Adipocyte (in vitro differentiated cells): ENCODE measurements around the gene SYCE3.

Experiments used
- DNase-seq: peaks from one replicate; pipeline ENCODE4 v3.0.0-alpha.2; 2015; ENCODE audit warnings: low read depth
- H3K27me3 ChIP-seq: replicated peaks from 2 replicates; pipeline ENCODE4 v1.7.0; 2013; ENCODE audit warnings: mild to moderate bottlenecking, low read length, moderate library complexity; ENCODE audit not compliant: control insufficient read depth, insufficient read depth
- H3K36me3 ChIP-seq: 2 replicates; pipeline ENCODE4 v1.7.0; 2013; ENCODE audit warnings: low read length, mild to moderate bottlenecking, moderate library complexity; ENCODE audit not compliant: control insufficient read depth, insufficient read depth, severe bottlenecking
- H3K4me1 ChIP-seq: 2 replicates; pipeline ENCODE4 v1.7.0; 2013; ENCODE audit warnings: mild to moderate bottlenecking, low read length, moderate library complexity; ENCODE audit not compliant: control insufficient read depth, insufficient read depth
- H3K4me3 ChIP-seq: 2 replicates; pipeline ENCODE4 v1.7.0; 2013; ENCODE audit warnings: mild to moderate bottlenecking, low read length, moderate library complexity
- H3K9ac ChIP-seq: 2 replicates; pipeline ENCODE4 v1.7.0; 2013; ENCODE audit warnings: mild to moderate bottlenecking, low read length, moderate library complexity
- H3K9me3 ChIP-seq: 2 replicates; pipeline ENCODE4 v1.7.0; 2013; ENCODE audit warnings: mild to moderate bottlenecking, low read length, moderate library complexity; ENCODE audit not compliant: control insufficient read depth

SYCE3 gene

DNA sequence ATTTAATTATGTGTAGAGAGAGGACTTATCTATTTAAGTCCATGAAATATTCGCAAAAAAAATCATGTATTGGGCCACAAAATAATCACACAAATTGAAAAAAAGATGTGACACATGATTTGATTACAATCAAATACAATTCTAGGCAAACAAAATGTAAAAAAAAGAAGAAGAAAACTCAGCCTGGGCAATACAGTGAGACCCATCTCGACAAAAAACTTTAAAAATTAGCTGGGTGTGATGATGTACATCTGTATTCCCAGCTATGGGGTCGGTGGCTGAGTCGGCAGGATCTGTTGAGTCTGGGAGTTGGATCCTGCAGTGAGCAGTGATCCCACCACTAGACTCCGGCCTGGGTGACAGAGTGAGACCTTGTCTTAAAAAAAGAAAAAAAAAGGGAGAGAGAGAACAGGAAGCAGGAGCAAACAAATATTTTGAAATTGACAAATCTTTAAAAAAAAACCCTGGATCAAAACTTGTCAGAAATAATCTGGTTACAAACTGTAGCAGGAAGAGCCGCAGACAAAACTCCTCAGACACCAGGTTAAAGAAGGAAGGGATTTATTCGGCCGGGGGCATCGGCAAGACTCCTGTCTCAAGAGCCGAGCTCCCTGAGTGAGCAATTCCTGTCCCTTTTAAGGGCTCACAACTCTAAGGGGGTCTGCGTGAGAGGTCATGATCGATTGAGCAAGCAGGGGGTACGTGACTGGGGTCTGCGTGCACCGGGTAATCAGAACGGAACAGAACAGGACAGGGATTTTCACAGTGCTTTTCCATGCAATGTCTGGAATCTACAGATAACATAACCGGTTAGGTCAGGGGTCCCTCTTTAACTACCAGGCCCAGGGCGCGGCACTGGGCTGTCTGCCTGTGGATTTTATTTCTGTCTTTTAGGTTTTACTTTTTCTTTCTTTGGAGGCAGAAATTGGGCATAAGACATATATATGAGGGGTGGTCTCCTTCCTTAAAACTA is 29.6 kb downstream of the SYCE3 start:
- H3K4me1 ChIP-seq, result peaks cover 20% of the 10 kb centered on the region
- no peaks in the 10 kb centered on the region for H3K9me3 ChIP-seq
- no peak overlapping the region for H3K4me3 ChIP-seq
- H3K9ac ChIP-seq, result peak overlapping the region; percentile 25
- no peaks in the 10 kb centered on the region for H3K36me3 ChIP-seq
- no peak for DNase-seq
- H3K27me3 ChIP-seq, result no peaks in the 10 kb centered on the region

DNA sequence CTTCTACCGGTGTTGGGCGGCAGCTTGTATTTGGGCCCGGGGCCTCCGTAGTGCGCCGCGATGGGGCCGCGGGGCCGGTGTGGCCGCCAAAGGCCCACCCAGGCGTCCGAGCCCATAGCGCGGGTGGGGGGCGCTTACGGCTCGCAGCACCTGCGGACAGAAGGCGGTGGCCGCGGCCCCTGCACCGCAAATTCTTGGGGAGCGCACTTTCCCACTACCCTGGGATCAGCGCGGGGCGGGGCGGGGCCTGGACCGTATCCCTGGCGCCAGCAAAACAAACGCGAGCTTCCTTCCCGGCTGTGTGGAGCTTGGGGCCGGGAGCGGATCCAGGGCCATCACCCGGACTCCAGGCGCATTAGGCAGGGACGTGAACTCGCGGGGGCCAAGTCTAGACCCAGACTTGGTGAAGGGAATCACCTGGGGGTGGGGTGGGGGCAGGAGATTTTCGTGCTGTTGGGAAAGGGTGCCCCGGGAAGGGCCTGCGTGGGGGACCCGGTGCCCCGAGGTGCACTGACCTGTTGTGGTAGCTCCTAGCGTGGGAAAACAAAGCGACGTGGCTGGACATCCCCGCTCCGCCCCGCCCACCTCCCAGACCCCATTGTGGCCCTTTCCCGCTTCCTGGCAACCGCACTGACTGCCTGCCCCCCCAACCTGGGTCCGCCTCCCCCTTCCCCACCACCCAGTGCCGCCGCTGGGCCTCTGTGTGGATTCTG is 30.6 kb downstream of the SYCE3 start:
- H3K9ac ChIP-seq, result peak overlapping the region; percentile 89
- H3K4me1 ChIP-seq, result peaks cover 20% of the 10 kb centered on the region
- H3K36me3 ChIP-seq, result no peaks in the 10 kb centered on the region
- H3K9me3 ChIP-seq, result no peaks in the 10 kb centered on the region
- H3K27me3 ChIP-seq, result no peaks in the 10 kb centered on the region
- peak; percentile 83 for DNase-seq
- H3K4me3 ChIP-seq, result peak overlapping the region; percentile 79

DNA sequence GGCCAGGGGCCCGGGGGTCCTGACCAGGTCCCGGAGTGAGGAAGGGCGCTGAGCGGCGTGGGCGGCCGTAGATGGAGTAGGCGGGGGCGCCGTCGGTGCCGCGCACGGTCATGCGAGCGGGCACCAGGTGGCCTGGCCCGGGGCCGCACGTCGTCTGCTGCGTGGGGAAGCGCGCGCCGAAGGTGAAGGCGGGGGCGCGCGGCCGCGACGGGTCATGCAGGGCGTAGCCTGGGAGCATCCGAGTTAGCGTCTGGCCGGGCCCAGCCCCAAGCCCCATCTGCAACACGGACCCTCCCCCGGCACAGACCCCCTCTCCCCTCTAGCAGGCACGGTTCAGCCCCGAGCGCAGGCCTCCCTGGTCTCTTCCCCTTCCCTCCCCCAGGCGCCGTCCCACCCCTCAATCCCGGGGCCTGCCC is 31.2 kb downstream of the SYCE3 start:
- Histone ChIP-seq H3K27me3 (no peaks in the 10 kb centered on the region), H3K9me3 (no peaks in the 10 kb centered on the region), H3K9ac (peak overlapping the region; percentile 89), H3K36me3 (no peaks in the 10 kb centered on the region), H3K4me1 (peaks cover 26% of the 10 kb centered on the region), H3K4me3 (peak overlapping the region; percentile 79)
- peak; percentile 40 for DNase-seq

DNA sequence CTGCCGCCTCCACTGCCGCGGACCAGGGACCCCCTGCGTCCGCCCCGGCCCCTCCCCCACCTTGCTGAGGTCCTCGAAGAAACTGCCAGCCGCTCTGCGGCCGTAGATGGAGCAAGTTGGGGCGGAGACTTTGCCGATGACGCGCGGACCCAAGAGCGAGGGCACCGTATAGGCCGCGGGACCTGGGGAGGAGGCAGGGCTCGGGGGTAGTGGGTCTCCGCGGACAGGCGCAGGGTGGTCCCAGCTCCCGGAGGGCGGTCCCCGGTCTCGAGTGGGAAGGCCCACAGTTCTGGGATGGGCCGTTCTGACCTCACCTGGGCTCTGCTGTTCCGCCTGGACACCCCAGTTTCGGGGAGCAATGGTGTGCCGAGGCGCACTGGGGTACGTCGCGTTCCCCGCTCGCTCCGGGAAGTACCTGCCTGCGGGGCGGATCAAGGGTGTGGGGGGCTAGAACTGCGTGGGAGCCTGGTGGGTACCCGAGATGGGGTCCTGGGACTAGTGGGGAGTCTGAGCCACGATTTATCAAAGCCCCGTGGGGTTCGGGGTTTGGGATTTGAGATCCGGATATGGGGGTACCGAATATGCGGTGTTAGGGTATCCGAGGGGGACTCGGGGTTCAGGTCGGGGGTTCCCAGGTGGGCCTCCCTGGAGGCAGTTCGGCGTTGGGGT is 31.7 kb downstream of the SYCE3 start:
- H3K36me3 ChIP-seq, result no peaks in the 10 kb centered on the region
- H3K9me3 ChIP-seq, result no peaks in the 10 kb centered on the region
- peak overlapping the region; percentile 79 for H3K4me3 ChIP-seq
- H3K27me3 ChIP-seq, result no peaks in the 10 kb centered on the region
- H3K4me1 ChIP-seq, result peaks cover 26% of the 10 kb centered on the region
- H3K9ac ChIP-seq, result peak overlapping the region; percentile 89
- DNase-seq, result peak; percentile 79

DNA sequence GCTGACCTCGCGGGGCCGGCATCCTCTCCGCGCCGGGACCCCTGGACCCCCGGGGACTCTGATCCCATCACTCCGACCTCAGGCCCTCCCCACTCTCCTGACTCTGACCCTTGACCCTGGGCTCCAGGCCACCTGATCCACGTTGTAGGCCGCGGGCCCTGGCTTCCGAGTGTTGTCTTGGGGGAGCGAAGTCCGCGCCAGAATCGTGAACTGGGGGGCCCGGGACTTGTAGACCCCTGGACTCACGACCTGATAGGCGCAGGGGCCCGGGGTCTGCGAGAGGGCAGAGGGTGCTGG is 32.2 kb downstream of the SYCE3 start:
- H3K4me3 ChIP-seq, result peak overlapping the region; percentile 79

DNA sequence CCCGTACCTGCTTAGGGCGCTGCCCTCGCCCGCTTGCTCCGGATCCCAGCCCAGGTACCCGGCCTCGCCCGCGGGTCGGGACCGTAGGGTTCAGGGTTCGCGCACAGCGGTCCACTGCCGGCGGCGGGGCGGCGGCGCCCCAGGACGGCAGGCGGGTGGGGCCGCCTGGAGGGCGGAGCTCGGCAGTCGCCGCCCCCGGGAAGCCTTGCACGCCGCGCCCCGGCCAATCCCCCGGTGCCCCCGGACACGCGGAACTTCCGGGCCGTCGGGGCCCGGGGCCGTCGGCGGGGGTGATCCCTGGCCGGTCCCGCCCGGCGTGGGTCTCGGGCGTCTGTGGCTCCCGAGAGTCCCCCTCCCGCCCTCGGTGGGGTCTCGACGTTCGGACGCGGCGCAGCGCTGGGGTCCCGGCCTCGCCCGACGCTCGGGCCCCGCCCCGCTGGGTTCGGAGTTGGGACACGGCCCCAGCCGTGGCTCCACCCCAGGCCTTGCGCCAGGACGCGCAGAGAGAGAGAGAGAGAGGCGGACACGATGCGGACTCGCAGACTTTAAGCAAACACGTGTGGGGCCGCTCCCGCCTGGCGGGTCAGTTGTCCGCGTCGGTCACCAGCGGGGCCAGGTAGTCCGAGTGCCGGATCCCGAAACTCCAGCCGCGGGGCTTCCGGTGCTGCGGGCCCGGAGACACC is 32.7 kb downstream of the SYCE3 start, which contains the start of gene TYMP:
Gene TYMP (minus strand): TSS at position 116 of the 683 bp plus-strand sequence. CDS start 303 bp downstream, outside the sequence.
- Histone ChIP-seq H3K4me3 (peak within 1 kb of the TSS; percentile 79), H3K27me3 (no peaks in the 10 kb centered on the region), H3K9ac (peak within 1 kb of the TSS; percentile 89), H3K9me3 (no peaks in the 10 kb centered on the region), H3K4me1 (peaks cover 26% of the 10 kb centered on the region), H3K36me3 (no peaks in the 10 kb centered on the region)
- DNase-seq, result peak; percentile 73

More for the DNA sequence above, 32.2 kb downstream of the SYCE3 start:
- no peaks in the 10 kb centered on the region for H3K9me3 ChIP-seq
- H3K4me1 ChIP-seq, result peaks cover 26% of the 10 kb centered on the region
- H3K27me3 ChIP-seq, result no peaks in the 10 kb centered on the region
- H3K36me3 ChIP-seq, result no peaks in the 10 kb centered on the region
- DNase-seq, result no peak
- peak overlapping the region; percentile 89 for H3K9ac ChIP-seq

DNA sequence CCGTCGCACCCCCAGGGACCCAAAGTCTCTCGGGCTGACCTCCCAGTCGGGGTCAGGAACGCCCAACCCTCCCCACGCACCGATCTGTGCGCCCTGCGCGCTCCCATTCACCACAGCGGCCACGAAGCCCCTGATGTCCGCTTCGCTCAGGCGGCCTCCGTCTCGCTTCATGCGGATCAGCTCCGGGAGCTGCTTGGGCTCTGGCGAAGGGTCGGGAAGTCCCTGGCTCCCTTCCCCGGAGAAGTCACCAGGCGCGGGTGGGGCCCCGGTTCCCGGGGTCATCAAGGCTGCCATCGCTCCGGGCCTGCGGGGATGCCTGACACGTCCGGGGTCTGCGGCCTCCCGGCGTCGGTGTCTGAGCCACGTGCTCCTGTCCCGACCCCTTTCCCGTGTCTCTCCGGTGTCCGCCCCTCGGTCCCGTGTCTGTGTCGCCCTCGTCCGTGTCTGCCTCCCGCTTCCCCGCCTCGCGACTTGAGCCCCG is 33.3 kb downstream of the SYCE3 start:
- H3K4me3 ChIP-seq, result peak overlapping the region; percentile 79
- peaks cover 29% of the 10 kb centered on the region for H3K4me1 ChIP-seq
- H3K27me3 ChIP-seq, result no peaks in the 10 kb centered on the region
- peak overlapping the region; percentile 89 for H3K9ac ChIP-seq
- H3K9me3 ChIP-seq, result no peaks in the 10 kb centered on the region
- DNase-seq, result peak; percentile 20
- H3K36me3 ChIP-seq, result no peaks in the 10 kb centered on the region

DNA sequence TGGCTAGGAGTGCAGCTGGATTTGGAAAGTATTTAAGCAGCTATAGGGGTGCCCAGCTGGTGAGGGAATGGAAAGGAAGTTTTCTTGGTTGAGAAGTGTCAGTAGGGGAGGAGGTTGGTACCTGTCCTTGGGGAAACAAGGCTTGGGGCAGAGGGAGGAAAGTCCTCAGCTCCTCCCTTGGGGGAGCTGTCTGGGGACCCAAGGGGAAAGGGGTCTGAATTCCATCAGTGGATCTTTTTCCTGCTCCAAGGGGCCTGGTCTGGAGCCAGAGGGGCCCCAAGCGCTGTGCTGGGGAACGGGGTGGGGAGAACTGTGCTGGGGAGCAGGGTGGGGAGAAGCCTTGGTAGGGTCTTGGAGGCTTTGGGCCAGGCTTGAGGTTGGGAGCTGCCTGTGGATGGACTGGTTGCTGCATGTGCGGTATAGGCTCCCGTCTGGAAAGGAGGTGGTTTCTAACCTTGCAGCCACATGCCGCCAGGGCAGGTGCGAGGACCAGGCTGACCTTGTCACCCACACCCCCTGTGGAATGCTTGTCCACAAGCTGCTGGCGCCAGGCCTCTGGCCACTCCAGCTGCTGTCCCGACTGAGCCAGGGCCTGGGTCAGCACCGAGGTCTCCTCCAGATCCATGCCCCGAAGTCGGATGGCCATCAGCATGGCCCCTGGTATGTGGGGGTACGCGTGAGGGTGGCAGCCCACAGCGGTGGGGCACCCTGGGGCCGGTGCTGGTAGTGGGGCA is 33.9 kb downstream of the SYCE3 start:
- Histone ChIP-seq H3K36me3 (no peaks in the 10 kb centered on the region), H3K9me3 (no peaks in the 10 kb centered on the region), H3K27me3 (no peaks in the 10 kb centered on the region), H3K4me1 (peaks cover 32% of the 10 kb centered on the region), H3K9ac (peak overlapping the region; percentile 89), H3K4me3 (peak overlapping the region; percentile 79)
- DNase-seq, result no peak

DNA sequence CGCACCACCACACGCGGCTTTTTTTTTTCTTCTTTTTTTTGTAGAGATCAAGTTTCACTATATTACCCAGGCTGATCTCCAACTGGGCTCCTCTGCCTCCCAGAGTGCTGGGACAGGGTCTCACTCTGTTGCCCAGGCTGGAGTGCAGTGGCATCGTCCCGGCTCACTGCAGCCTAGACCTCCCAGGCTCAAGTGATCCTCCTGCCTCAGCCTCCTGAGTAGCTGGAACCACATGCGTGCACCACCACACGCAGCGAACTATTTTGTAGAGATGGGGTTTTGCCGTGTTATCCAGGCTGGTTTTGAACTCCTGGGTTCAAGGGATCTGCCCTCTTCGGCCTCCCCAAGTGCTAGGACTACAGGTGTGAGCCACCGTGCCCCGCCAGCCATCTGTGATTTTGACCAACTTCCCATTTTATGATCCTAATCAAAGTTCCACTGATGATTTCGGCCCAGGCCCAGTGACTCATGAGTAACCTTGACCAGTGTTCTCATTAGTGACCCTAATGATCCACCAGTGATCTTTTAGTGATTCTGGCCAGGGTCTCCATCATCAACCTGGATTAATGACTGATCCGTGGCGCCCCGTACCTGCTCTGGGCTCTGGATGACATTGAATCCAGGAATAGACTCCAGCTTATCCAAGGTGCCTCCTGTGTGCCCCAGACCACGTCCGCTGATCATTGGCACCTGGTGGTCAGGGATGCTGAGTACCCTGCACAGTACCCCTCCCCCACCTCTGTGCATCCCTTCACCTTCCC is 34.6 kb downstream of the SYCE3 start:
- no peak for DNase-seq
- peak overlapping the region; percentile 79 for H3K4me3 ChIP-seq
- peaks cover 7% of the 10 kb centered on the region for H3K36me3 ChIP-seq
- H3K4me1 ChIP-seq, result peaks cover 31% of the 10 kb centered on the region
- H3K27me3 ChIP-seq, result no peaks in the 10 kb centered on the region
- no peaks in the 10 kb centered on the region for H3K9me3 ChIP-seq
- no peak overlapping the region for H3K9ac ChIP-seq
